Left renal cortex interstitium (tissue), 4 donors: Measurements from ENCODE around the gene DMD. TPM values are rescaled to one million over a fixed set of nuclear protein-coding genes. Genes with fewer than 3 reads are reported as not detected.
A peak's percentile ranks its signal among the peaks of the same experiment; 100 is the strongest.

Source experiments
- DNase-seq, 4 donors: peaks; one replicate each; pipeline ENCODE4 v3.0.0-alpha.2; 2013; ENCODE audit warnings: low read depth in 4 of 4, low spot score in 2 of 4, missing footprints in 1 of 4
- polyA plus RNA-seq, 4 donors: library from polyadenylated mRNA; unstranded; fragments of 120-200 nt; gene quantifications; one replicate each; pipeline ENCODE4 v1.2.1, GENCODE V29; 2013; ENCODE audit not compliant: insufficient read length in 4 of 4

The DMD gene
- polyA plus RNA-seq, 4 donors, result 14.0 to 17.4 (median 15.2) TPM

DNA sequence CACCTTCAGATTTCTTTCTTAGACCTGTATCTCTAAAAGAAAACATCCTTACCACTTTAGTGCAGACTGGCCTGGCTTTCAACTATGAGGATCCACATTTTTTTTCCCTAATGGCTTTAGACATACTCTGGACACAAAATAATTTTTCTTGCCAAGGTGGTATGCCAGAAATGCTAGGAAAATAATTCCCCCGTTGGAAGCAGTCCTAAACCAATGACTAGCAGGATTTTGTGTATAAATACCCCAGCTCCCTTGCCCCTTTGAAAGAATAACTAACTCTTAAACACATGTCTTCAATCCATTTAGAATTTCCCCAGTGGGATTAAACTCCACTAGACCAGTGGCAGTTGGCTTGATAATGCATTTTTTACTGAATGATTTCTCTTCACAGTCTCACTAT lies 1639.0 kb downstream of the DMD start:
- no peak for DNase-seq

DNA sequence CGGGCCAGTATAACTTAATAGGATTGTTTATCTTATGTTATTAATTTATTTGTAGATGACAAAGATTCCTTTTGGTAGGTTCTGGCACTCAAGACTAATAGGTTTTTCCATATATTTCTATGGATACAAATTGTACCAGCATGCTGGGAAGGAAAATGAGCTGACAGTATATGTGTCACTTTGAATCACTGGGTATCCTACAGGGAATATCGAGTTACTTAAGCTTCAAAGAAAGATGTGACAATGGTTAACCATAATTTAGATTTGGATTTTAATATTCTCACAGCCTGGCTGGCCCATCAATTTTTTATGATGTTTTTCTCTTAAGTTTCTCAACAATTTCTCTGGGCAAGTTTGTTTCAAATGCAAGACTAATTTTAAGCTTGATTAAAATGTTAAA lies 1640.7 kb downstream of the DMD start:
- no peak for DNase-seq

DNA sequence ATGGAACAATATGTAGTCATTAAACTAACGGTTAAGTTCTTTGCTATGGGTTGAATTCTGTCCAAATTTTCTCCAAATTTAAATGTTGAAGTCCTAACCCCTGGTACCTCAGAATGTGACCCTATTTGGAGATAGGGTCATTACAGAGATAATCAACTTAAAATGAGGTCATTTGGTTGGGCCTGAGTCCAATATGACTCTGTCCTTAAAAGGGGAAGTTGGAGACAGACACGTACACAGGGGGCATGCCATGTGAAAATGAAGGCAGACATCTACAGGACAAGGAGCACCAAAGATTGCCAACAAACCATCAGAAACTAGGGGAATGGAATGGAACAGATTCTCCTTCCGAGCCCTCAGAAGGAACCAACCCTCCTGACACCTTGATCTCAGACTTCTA lies 1647.6 kb downstream of the DMD start:
- DNase-seq, result no peak

DNA sequence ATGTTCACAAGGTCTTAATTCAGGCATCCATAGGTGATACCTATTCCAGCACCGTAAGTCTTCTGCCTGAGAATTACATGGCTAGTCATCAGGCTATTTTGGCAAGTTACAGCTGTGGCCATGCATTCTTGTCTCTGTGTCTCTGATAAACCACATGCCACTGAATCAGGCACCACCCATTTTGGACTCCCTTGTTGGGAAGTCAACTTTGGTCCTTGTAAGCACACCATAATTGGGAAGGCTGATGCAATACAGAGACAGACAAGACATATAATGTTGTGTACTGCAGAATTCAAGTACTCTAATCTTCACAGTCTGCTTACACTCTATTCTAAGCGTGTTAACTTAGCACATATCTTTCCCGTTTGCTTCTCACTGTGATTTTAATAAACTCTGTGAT lies 1655.8 kb downstream of the DMD start:
- no peak for DNase-seq

DNA sequence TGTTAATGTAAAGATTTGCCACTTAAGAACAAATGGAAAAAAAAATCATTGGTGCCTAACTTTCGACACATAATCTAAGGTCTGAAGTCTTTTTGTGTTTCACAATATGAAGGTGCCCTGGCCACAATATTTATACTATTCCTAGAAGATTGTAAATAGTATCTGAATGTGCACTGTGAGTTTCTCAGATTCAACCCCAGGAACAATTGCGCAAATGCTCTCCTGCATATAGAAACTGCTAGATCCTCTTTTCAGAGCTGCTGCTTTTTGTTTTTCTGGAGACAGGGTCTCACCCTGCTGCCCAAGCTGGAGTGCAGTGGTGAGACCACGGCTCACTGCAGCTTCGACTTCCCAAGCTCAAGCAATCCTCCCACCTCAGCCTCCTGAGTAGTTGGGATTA lies 1659.4 kb downstream of the DMD start:
- DNase-seq, result no peak

DNA sequence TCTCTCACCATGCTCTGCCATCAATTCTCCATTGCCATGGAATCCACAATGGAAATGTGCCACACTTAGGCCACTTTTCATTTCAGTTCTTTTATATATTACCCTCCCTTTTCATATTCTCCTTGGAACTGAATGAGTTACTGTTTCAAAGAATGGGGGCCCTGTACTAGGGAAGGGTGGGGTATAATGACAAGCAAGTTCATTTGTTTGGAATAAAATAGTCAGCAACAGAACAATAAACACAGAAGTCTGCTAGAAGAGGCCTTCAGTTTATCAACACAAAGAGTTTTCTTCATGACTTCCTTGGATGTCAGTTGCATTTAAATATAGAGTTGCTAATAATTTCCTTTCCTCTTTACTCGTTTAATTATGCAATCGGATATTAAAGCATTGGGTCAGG lies 1661.2 kb downstream of the DMD start:
- no peak for DNase-seq

DNA sequence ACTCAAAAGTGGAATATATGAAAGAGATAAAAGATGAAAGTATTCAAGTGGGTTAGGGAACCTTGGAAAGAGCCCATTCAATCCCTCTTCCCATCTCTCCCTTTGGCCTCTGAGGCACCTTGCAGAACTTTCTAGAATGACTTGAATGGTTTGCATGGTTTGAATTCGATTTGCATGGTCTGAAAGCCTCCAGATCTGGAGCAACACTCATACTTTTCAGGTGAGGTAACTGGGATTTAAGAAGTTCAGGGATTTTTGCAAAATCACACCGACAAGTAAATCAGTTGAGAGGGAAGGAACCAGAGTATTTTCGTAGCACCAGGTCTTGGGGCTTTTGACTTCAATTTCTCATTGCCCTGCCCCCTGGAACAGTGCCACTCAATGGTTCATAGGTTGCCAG lies 1663.5 kb downstream of the DMD start:
- no peak for DNase-seq

DNA sequence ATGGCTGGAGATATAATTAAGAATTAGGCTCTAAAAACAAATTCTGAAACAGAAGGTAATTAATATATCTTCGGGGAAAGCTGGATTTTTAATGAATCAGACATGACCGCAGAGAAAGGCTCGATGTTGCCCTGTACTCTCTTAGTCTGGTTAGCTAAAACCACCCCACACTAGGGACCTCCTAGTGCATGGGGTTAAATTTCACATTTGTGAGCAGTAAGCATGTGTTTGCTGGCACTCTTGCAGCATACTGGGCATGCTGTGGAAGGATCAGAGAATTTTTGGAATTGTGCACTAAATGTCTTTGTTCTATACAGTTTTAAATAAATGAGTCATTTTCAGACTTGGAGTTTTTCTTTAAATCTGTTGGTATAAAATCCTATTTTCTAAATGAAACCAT lies 1663.9 kb downstream of the DMD start:
- no peak for DNase-seq

DNA sequence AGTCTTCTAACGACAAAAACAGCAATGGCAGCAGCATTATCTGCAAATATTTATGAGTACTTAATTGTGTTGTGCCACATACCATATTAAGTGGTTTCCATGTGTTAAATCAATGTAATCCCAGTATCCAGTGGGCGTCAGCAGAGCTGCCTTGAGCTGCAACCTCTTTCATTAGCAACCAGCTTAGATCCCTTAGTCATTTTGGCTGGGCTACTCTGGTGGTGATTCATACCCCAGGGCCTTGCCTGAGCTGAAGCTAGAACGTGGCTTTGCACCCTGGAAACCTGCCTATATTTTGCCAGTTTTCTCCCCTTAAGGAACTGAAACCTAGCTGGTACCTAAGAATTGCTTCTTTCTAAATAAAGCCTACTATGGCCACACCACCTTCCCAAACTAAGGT lies 1665.2 kb downstream of the DMD start:
- no peak for DNase-seq

DNA sequence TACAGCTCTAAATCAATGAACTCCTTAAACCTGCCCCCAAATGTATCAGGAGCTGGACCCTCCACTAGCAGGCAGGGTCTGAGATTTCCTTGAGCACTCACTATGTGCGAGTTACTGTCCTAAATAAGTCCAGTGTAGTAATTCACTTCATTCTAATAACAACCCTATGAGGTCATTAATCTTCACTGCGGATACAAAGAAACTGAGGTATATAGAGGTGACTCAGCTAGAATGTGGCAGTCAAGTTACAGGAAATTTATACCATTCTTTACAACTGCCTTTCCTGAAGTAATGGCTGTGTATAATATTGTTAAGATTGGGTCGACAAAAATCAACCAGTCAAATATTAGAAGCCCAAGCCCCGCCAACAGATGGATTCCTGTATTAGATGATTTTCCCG lies 1665.6 kb downstream of the DMD start:
- no peak for DNase-seq

DNA sequence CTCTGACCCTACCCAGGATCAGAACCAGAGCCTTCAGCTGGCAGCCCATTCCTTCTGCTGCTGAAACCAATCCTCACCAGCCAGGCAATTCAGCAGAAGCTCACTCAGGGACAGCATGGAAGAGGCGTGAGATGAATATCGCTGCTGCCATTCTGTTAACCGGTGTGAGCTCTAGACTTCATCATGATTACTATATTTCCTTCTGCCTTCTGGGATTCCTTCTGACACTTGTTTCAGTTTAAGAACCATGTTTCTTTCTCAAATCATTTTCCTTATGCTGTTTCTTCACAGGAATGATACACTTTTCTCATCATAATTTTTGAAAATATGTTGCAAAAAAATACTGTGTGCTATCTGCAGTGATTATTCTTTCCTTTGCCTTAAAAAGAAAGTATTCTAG lies 1666.2 kb downstream of the DMD start:
- DNase-seq, result no peak

DNA sequence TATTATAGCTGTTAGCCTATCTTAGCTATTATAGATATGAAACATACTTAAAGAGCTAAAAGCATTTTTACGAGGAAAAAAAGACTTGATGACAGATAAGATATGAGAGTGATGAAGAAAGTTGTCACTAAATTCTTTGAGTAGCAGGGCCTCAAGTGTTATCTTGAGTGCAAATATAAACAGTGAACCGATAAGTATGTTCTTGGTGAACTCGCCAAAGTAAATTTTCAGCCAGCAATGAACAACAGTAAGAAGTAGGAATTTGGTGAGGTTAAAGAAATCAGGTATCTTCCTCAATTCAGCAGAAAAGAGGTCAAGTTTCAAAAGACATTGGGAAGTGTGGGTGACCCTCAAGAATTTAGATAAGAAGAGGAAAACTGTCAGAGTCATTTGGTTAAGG lies 1667.7 kb downstream of the DMD start:
- no peak for DNase-seq

DNA sequence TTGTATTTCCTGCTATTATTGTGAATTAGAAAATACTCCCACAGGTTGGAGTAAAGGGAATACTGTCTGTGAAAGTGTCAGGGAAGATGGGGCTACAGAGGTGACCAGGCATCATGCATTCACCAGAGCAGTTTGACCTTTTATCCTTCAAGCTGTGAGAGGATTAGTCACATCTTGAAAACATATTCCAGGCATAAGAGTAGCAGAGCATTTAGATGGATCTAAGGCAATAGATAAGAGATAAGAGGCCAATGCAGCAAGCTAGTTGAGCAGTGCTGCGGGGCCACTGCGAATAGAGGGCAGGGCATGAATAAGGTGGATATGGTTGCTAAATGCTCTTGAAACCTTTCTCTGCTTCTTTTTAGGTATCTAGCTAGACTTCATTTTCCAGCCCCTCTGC lies 1668.8 kb downstream of the DMD start:
- no peak for DNase-seq

DNA sequence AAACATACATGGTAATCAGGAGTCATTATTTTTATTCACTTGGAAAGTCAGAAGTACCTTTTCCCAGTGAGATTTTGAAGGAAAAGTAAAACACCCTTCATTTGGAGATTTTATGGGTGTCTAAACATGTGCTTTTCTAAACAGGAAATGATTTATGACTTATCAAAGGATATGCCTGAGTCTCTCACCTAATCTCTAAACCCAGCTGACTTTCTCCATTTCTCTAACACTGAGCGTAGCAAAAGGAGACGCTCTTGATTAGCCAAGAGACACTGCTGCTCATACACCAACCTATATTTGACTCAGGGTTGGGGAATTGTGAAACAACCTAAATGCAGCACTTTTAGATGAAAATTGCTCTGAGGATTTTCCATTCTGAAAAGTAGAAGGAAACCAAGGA lies 1671.0 kb downstream of the DMD start:
- no peak for DNase-seq

DNA sequence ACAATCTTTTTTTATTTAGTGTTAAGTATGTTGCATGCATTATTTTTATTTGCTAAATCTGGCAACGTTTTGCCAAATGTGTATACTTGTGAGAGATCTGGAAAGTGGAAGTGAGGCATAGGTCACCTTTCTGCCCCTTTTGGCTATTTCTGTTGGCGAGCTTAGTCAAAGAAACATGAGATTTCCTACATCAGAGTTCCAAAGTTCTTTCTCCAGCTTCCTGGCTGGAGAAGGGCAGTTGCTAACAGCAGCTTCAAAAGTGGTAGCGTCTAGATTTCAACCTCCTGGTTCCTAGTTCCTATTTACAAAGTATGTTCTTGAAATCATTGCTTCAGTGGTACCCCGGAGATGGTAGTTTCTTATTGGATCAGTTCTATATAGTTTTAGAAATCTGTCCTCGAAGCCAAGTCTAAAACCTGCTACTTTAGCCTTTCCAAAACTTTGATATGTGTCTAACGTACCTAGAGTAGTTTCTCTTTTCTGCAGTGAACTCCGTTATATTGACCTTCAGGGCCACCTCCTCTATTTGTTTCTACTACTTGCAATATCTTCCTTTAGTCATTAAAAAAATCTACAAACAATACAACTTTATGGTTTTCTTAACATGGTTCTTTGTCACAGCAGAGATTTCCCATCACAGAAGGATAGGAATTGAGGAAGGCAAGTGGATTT lies 1683.8 kb downstream of the DMD start:
- no peak for DNase-seq

DNA sequence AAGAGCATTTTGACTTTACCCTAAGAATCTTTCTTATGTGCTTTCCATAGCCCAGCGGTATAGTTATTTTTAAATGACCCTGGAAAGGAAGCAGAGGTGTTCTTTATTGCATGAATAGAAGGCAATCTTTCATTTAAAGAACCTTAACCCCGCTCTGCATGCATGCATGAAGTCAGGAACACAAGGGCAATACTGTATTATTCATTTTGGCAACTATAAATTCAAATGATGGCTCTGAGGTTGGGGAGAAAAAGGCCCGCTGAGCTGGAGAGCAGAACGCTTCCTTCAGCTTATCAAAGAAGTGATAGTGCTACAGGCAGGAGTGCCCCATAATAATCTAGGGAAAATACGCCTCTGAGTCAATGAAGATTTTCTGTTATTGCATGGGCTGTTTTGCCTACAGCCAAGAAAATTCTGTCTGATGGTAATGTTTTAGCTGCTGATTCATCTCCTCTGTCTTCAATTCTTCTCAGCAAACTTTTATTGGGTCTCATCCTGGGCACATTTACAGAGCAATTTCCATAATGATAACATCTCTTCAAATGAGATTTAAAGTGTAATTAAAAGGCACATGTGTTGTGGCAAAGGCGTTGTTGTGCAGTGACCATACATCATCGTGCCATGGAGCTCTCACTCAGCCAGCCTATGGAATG lies 1687.3 kb downstream of the DMD start:
- DNase-seq, result no peak

DNA sequence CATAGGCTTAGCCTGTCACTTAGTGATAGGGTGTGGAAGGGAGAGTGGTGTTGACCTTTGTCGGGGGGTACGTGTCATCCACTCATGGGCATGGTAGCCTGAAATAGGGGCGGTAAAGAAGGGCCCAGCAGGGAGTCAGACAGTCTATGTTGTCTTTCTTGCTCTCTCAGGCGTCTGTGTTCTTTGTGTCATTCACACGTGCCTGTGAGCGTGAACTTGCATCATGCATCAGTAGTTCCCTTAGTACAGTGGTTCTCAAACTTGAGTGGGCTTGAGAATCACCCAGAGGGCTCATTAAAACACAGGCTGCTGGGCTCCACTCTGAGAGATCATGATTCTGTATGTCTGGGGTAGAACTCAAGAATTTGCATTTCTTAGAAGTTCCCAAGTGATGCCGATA lies 1688.6 kb downstream of the DMD start:
- DNase-seq, result no peak

DNA sequence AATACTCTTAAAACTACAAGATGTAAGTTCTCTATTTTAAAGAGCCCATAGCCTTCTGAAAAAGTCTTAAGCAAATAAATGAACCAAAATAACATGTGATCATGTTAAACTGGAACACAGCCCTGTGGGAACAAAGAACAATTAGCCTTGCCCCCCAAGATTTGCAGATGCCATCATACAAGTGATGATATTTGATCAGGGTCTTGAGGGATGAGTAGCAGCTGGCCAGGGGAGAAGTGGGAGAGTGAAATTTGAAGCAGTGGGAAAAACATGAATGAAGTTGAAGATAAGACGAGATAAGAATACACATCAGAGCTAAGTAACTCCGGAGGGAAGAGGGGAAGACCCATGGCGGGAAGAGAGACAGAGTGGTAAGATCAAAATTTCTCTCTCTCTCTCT lies 1689.4 kb downstream of the DMD start:
- DNase-seq, result no peak

DNA sequence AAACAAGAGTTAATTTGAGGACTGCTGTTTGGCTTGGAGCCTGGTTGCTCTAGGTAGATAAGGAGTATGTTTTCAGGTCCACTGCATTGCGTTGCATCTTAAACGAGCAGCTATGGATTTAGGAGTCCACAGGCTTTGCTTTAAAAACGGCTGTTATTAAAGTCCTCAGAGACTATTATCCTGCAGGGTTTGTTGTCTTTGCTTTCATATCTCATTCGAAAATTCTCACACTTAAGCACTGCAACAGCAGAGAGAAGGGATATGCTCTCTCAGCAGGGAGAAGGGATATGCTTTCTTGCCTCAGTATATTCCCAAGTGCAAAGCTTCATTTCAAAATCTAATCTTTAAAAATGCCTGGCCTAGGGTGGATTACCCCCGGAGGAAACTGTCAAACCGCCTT lies 1694.8 kb downstream of the DMD start:
- DNase-seq, result no peak

DNA sequence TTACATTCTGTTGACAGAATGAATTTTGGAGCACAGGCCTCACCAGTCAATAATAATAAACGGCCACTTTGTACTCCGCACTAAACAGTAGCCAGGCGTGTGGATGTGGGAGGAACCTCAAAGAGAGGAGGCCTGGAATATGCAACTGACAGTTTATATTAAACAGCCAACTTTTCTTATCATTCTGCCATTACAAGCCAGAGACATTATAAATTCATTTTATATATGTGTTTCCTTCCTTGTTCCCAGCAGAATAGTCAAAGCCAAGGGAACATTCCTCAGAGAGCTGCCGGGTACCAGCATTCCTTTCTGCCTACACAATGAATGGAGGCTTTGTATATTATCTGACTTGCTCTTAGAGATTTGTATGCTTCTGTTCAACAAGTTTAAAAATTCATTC lies 1703.0 kb downstream of the DMD start:
- peak in 1 of 4 donors; percentile 2 for DNase-seq

DNA sequence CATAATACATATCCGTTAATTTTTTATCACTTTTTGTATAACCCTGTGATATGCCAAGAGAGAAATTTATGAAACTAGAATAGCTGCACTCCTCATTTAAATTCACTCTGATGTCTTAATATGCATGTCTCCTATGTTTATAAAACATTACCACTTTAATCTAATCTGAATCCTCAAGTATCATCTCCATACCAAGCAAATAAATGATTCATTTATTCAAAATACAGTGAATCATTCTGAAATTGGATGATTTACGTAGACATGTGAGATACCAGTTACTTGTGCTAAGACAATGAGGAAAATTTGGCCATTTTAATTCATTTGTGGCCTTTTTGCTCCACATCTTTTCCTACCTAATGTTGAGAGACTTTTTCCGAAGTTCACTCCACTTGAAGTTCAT lies 1704.4 kb downstream of the DMD start:
- DNase-seq, result no peak

DNA sequence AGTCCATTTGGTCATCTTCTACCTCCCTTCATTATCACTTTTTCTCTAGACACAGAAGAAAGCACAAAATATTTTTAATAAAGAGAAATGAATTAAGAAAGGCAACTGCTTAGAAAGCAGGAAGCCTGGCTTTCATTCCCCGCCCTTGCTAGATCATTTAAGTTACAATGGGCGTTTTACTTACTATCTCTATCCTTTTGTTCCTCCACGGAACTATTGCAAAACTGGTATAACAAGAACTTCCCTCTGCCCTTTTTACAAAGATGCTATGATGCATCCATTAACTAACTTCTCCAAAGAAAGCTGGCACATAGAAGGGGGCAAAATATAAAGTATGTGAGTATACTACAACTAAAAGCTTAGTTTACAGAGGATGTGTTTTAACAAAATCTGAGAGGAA lies 1705.0 kb downstream of the DMD start:
- DNase-seq, result no peak

DNA sequence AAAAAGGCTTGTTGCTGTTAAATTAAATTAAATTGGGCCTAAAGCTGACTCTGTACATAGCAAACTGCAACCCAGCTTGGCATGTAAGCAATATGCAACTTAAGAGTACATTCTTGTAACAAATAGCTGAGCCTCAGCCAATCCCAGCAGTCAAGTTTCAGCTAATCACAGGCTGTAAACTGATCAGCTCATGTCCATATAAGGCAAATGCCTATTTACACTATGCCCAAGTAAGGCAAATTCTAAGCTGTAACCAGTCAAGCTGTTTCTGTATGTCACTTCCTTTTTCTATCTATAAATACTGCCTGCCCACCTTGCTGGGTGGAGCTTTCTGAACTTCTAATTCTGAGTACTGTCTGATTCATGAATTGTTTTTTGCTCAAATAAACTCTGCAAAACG lies 1710.4 kb downstream of the DMD start:
- no peak for DNase-seq
